GM12875 (cell line): ENCODE measurements around the gene KCNIP1.

Experiments used
- H3K4me3 ChIP-seq: one replicate; pipeline ENCODE4 v1.5.1; 2011; ENCODE audit warnings: low read depth, low read length, control low read depth
- TF ChIP-seq, protein P1 (sequence below): IDR thresholded peaks from 2 replicates; pipeline ENCODE4 v1.5.1; 2011; ENCODE audit warnings: low read depth, mild to moderate bottlenecking, control low read depth, inconsistent platforms, low read length, moderate library complexity, borderline replicate concordance; ENCODE audit not compliant: insufficient read depth

KCNIP1 gene

DNA sequence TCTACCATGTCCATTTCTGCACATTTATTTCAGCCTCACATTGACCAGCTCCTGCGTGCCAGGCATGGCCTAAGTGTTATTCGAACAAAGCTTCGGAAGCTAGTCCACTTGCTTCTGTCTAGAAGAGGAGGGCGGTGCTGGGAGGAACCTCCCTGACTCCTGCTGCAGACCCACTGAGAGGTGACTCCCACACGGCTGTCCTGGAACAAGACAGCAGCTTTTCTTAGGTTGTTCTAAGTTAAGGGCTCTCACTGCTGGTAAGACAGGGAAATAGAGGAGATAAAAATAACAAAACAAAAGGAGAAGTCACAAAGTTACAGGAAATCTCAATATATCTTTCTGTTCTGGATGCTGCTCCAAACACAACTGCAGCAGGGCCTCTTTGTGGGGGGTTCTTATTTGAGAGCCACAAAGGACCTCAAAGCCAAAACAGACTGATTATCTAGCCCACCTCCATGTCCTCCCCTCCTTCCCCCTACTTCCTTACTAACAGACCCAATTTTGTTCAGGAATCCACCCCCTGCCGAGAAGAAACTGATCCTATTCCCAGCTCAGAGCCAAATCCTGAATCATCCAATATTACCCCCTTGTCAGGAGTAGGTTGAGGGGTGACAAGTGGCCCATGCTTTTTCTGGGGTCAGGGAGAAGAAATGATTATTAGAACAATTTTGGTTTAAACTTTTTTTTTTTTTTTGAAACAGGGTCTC, 28.4 kb upstream of the KCNIP1 start:
- TF ChIP-seq, protein P1, sequence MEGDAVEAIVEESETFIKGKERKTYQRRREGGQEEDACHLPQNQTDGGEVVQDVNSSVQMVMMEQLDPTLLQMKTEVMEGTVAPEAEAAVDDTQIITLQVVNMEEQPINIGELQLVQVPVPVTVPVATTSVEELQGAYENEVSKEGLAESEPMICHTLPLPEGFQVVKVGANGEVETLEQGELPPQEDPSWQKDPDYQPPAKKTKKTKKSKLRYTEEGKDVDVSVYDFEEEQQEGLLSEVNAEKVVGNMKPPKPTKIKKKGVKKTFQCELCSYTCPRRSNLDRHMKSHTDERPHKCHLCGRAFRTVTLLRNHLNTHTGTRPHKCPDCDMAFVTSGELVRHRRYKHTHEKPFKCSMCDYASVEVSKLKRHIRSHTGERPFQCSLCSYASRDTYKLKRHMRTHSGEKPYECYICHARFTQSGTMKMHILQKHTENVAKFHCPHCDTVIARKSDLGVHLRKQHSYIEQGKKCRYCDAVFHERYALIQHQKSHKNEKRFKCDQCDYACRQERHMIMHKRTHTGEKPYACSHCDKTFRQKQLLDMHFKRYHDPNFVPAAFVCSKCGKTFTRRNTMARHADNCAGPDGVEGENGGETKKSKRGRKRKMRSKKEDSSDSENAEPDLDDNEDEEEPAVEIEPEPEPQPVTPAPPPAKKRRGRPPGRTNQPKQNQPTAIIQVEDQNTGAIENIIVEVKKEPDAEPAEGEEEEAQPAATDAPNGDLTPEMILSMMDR, result no peak
- no peak overlapping the region for H3K4me3 ChIP-seq

DNA sequence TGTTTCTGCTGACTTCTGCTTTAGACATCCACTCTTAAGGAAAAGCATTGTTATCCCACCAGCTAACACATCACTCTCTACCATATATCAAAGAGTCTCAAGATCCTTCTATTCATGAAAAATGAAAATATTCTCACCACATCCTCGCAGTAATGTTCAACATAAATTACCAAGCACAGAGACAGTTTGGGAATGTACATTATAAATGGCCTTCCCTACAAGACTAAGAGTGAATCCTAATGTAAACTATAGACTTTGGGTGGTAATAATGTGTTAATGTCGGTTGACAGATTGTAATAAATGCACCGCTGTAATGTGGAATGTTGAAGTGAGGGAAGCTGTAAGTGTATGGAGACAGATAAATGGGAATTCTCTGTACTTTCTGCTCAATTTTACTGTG, 27.1 kb upstream of the KCNIP1 start:
- H3K4me3 ChIP-seq, result no peak overlapping the region
- TF ChIP-seq, protein P1, result no peak

GRCh38 chr5:170477906-170478305, 25.9 kb upstream of the KCNIP1 start:
- H3K4me3 ChIP-seq, result no peak overlapping the region
- TF ChIP-seq, protein P1, result no peak

DNA sequence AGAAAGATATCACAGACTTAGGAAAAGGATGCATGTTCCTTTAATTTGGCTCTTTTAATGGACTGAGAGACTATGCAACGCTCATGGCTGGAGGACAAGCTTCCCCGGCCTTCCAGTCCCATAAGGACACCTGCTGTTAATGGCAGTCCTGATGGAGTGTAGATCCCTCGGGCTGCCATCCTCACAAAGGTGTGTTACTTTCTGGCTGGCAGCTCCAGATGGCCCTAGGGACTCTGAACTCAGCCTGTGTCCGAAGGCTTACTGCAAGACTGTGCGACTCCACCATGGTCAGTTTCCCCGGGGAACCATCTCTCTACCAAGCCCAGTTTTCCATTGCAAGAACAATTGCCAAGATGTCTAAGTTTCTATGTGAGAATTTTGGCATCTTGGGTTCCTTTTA, 25.5 kb upstream of the KCNIP1 start:
- no peak overlapping the region for H3K4me3 ChIP-seq
- TF ChIP-seq, protein P1, result no peak

DNA sequence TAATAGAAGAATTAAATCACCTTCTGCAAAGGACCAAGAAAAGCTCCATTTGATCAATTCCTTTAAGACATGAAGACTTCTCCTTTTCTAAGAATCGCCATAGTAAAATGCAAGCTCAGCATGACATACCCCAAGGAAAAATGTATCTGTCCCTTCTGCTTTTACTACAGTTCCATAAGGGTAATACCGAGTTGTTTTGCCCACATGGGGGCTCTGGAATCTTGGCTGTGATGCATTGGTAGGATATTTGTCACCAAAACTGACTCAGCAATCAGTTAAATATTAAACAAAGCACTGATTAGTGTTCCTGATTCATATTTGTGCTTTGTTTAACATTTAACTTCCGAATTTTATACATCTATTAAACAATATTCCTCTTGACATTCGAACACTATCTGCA, 24.3 kb upstream of the KCNIP1 start:
- TF ChIP-seq, protein P1, result no peak
- H3K4me3 ChIP-seq, result no peak overlapping the region

GRCh38 chr5:170480260-170480659, 23.6 kb upstream of the KCNIP1 start:
- no peak overlapping the region for H3K4me3 ChIP-seq
- TF ChIP-seq, protein P1, result no peak

DNA sequence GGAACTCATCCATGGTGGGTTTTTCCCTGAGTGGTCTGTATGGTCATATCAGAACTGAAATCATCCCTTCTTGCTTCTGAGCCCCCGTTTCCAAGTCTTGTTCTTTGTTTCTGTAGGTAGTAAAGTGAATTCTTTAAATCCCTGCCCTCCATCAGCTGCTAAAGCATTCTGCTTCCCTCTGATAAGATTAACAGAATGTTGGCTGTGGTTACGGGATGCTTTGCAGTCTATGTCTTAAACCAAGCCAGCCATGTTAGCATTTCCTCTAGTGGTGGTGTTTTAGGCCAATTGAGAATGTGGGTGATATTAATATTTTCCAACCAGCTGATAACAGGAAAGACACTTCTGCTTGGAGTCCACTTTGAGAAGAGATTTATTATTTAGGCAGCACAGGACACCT, 22.0 kb upstream of the KCNIP1 start:
- no peak overlapping the region for H3K4me3 ChIP-seq
- TF ChIP-seq, protein P1, result no peak
